ENCODE results near the gene TNNI2.

- TF ChIP-seq, protein P1, sequence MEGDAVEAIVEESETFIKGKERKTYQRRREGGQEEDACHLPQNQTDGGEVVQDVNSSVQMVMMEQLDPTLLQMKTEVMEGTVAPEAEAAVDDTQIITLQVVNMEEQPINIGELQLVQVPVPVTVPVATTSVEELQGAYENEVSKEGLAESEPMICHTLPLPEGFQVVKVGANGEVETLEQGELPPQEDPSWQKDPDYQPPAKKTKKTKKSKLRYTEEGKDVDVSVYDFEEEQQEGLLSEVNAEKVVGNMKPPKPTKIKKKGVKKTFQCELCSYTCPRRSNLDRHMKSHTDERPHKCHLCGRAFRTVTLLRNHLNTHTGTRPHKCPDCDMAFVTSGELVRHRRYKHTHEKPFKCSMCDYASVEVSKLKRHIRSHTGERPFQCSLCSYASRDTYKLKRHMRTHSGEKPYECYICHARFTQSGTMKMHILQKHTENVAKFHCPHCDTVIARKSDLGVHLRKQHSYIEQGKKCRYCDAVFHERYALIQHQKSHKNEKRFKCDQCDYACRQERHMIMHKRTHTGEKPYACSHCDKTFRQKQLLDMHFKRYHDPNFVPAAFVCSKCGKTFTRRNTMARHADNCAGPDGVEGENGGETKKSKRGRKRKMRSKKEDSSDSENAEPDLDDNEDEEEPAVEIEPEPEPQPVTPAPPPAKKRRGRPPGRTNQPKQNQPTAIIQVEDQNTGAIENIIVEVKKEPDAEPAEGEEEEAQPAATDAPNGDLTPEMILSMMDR (IDR thresholded peaks at IDR 0.05; ENCODE audit: poor library complexity), result no peak
- TF ChIP-seq EZH2 (IDR thresholded peaks at IDR 0.05; ENCODE audit: borderline replicate concordance), result no peak
These were observed 49.6 kb downstream of the TNNI2 start for GRCh38 chr11:1888347-1888753.

All from hepatocyte (in vitro differentiated cells).